Small intestine (tissue), 7 donors: ENCODE results near the gene ZFP28. TPM values are rescaled to one million over a fixed set of nuclear protein-coding genes. Genes with fewer than 3 reads are reported as not detected.

Experiments
- DNase-seq, 2 donors: peaks; one replicate each; pipeline versions ENCODE4 v3.0.0 to v3.0.0-alpha.2; 2013
- FAIRE-seq: peaks from 2 replicates; lab custom pipeline; 2012; peaks lifted over from hg19 to GRCh38; lab: Jason Lieb, UNC
- H3K27ac ChIP-seq, 3 donors: one replicate each; pipeline ENCODE4 v1.5.1; 2013; ENCODE audit warnings: low read length in 2 of 3, mild to moderate bottlenecking in 2 of 3, control low read depth in 1 of 3, inconsistent platforms in 1 of 3, low read depth in 1 of 3, moderate library complexity in 1 of 3
- H3K27me3 ChIP-seq, 3 donors: one replicate each; pipeline ENCODE4 v1.6.1; 2013; ENCODE audit warnings: low read length in 3 of 3, inconsistent platforms in 1 of 3; ENCODE audit not compliant: control insufficient read depth in 3 of 3, insufficient read depth in 3 of 3
- H3K36me3 ChIP-seq, 3 donors: one replicate each; pipeline ENCODE4 v1.6.1; 2013; ENCODE audit warnings: low read length in 3 of 3, inconsistent platforms in 1 of 3, low read depth in 1 of 3, mild to moderate bottlenecking in 1 of 3, moderate library complexity in 1 of 3; ENCODE audit not compliant: control insufficient read depth in 3 of 3, insufficient read depth in 2 of 3
- H3K4me1 ChIP-seq, 3 donors: one replicate each; pipeline ENCODE4 v1.6.1; 2013; ENCODE audit warnings: low read length in 2 of 3, inconsistent platforms in 1 of 3, low read depth in 1 of 3, mild to moderate bottlenecking in 1 of 3, moderate library complexity in 1 of 3; ENCODE audit not compliant: control insufficient read depth in 3 of 3, insufficient read depth in 2 of 3
- H3K4me3 ChIP-seq, 3 donors: one replicate each; pipeline ENCODE4 v1.5.1; 2013; ENCODE audit warnings: low read length in 3 of 3, control low read depth in 1 of 3, inconsistent platforms in 1 of 3, low read depth in 1 of 3, mild to moderate bottlenecking in 1 of 3, moderate library complexity in 1 of 3
- H3K9me3 ChIP-seq, 2 donors: one replicate each; pipeline ENCODE4 v1.6.1; 2013; ENCODE audit warnings: low read depth in 1 of 2, low read length in 1 of 2; ENCODE audit not compliant: control insufficient read depth in 2 of 2, insufficient read depth in 1 of 2
- WGBS, 3 donors: extraction: QIAGEN DNeasy Blood & Tissue Kit; methylation state at CpG; one replicate each; pipeline ENCODE4 v1.1.7; 2013; 5-methylcytosine and 5-hydroxymethylcytosine counted together
- polyA plus RNA-seq, 4 donors: library from polyadenylated mRNA; stranded (reverse) in 3 of 4; unstranded in 1 of 4; fragments of 200-250 nt in 3 of 4; fragments of 120-200 nt in 1 of 4; gene quantifications; one replicate each; pipeline versions ENCODE4 v1.2.1 to v1.2.3, GENCODE V29; 2013
- donor health status: healthy with polysubstance abuse.
- donor health status: control.
- donor health status: control.
- donor health status: Bipolar disorder and iron deficiency.
- donor health status: healthy.

The ZFP28 gene
- polyA plus RNA-seq, 4 donors: 0.22 to 6.1 (median 1.1) TPM

DNA sequence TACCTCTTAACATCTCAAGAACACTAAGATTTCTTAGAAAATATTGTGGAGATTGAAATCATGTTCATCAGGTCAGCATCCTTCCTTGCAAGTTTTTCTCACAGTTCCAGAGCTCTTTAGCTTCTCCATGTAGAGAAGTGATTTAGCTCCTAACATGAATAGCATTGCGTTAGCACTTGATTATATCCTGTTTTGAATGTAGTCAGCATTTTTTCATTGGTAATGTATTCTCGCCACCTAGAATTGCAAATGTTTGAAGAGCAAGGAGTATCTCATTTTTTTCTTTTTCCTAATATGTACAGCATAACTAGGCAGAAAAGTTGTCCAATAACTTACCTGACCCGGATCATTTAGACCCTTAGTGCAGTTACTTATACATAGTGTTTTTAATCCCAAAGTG lies 35.2 kb downstream of the ZFP28 start:
- Histone ChIP-seq H3K4me3 (no peak overlapping the region), H3K27me3 (no peaks in the 10 kb centered on the region), H3K36me3 (peaks cover 6 to 27% (median 22%) of the 10 kb centered on the region in 3 donors), H3K9me3 (peaks cover 5 to 59% of the 10 kb centered on the region in 2 donors), H3K4me1 (no peaks in the 10 kb centered on the region), H3K27ac (no peak overlapping the region)
- FAIRE-seq (no peak), DNase-seq (no peak)
- 94 to 99% (median 97%) methylated on average over 3 of the region's 3 CpGs for WGBS, 3 donors

DNA sequence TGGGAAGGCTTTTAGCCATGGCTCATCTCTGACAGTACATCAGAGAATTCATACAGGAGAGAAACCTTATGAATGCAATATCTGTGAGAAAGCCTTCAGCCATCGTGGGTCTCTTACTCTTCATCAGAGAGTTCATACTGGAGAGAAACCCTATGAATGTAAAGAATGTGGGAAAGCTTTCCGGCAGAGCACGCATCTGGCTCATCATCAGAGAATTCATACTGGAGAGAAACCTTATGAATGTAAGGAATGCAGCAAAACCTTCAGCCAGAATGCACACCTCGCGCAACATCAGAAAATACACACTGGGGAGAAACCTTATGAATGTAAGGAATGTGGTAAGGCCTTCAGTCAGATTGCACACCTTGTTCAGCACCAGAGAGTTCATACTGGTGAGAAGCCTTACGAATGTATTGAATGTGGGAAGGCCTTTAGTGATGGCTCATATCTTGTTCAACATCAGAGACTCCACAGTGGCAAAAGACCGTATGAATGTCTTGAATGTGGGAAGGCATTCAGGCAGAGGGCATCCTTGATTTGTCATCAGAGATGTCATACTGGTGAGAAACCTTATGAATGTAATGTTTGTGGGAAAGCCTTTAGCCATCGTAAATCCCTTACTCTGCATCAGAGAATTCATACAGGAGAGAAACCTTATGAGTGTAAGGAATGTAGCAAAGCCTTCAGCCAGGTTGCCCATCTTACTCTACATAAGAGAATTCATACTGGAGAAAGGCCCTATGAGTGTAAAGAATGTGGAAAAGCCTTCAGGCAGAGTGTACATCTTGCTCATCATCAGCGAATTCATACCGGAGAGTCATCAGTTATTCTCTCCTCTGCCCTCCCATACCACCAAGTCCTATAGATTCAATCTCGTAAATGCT lies 39.2 kb downstream of the ZFP28 start:
- 96% methylated on average over 11 of the region's 11 CpGs for WGBS, 3 donors
- no peaks in the 10 kb centered on the region for H3K4me1 ChIP-seq
- DNase-seq (no peak), FAIRE-seq (no peak)
- no peaks in the 10 kb centered on the region for H3K27me3 ChIP-seq
- peaks cover 0 to 11% (median 10%) of the 10 kb centered on the region in 3 donors for H3K36me3 ChIP-seq
- H3K9me3 ChIP-seq: peaks cover 7 to 48% of the 10 kb centered on the region in 2 donors
- H3K4me3 ChIP-seq: no peak overlapping the region
- no peak overlapping the region for H3K27ac ChIP-seq

DNA sequence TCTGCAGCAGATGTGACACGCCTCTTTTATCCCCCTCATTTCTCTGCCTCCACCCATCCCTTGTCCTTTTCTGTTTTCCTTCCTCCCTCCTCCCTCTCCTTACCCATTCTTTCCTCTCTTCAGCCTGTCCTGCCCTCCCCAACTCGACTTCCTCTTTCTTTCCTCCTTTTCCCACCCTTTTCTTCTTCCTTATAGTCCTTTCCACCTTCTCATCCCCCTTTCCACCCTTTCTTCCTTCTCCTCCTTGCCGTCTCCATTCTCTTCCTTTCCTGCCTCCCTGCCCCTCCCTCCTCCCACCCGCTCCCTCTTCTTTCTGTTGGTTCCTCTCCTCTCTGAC lies 55.7 kb downstream of the ZFP28 start:
- no peak overlapping the region for H3K4me3 ChIP-seq
- H3K27me3 ChIP-seq: no peaks in the 10 kb centered on the region
- 56 to 67% (median 61%) methylated on average over 4 of the region's 4 CpGs for WGBS, 3 donors
- peaks cover 2 to 23% of the 10 kb centered on the region in 2 donors for H3K9me3 ChIP-seq
- FAIRE-seq: no peak
- no peak overlapping the region for H3K27ac ChIP-seq
- H3K36me3 ChIP-seq: peaks cover 0 to 4% (median 0%) of the 10 kb centered on the region in 3 donors
- DNase-seq: no peak
- H3K4me1 ChIP-seq: peaks cover 0 to 4% (median 0%) of the 10 kb centered on the region in 3 donors

DNA sequence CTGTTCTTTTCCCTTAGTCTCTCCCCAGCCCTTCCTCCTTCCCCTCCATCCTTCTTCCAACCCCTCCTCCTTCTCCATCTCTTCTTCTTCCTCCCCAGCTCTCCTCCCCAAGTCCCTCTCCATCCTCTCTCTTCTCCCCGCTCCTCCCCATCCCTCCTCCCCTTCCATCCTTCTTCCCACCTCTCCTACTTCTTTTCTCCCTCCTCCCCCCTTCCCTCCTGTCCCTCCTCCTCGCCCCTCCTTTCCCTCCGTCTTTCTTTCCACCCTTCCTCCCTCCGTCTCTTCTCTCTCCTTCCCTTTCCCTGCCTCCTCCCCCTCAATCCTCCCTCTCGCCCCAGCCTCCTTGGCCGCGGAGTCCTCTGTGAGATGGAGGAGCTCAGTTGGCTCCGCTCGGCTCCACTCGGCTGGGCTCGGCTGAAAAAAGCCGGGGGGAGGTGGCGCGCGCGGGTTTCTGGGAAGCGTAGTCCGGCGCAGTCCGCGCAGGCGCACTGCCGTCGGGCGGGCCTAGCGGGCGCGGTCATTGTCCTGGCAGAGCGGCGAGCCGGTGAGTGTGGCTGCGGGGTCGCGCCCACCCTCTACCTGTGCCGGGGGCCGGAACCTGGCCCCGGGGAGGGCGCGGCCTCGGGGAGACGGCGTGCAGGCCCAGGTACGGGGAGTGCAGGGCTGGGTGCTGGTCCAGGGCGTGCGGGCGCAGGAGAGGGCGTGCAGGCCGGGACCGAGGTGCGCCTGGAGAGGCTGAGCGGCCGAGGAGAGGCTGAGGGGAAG lies 56.2 kb downstream of the ZFP28 start, which contains the start of gene ZNF71:
Gene ZNF71, plus strand, starts transcription at position 520 of the 765 bp plus-strand sequence. CDS start 6,257 bp downstream, outside the sequence.
- FAIRE-seq: no peak
- peak within 1 kb of the TSS in 1 of 3 donors; percentile 74 for H3K27ac ChIP-seq
- H3K9me3 ChIP-seq: peaks cover 2 to 17% of the 10 kb centered on the region in 2 donors

DNA sequence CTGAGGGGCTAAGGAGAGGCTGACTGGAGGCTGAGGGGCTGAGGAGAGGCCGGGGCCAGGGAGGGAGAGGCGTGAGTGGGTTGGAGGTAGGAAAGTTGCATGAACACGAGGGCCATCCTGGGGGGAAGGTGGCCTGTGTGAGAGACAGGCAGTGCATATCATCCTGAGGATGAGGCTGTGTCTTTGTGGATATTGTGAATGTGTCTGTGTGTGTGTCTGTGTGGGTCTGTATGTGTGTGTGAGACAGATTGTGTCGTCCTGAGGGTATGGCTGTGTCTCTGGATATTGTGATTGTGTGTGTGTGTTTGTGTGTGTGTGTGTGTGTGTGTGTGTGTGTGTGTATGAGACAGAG lies 56.8 kb downstream of the ZFP28 start:
- H3K4me1 ChIP-seq: peaks cover 0 to 4% (median 0%) of the 10 kb centered on the region in 3 donors
- DNase-seq (no peak), FAIRE-seq (no peak)
- peaks cover 0 to 4% (median 0%) of the 10 kb centered on the region in 3 donors for H3K36me3 ChIP-seq
- H3K27ac ChIP-seq: peak overlapping the region in 1 of 3 donors; percentile 15
- H3K9me3 ChIP-seq: peaks cover 0 to 13% of the 10 kb centered on the region in 2 donors
- WGBS, 3 donors: 0% methylated on average over 4 of the region's 4 CpGs
- peak overlapping the region; percentile 65 to 91 (median 80) for H3K4me3 ChIP-seq
- no peaks in the 10 kb centered on the region for H3K27me3 ChIP-seq

More for the DNA sequence above, 56.2 kb downstream of the ZFP28 start, which contains the start of gene ZNF71:
- Histone ChIP-seq H3K4me1 (peaks cover 0 to 4% (median 0%) of the 10 kb centered on the region in 3 donors), H3K36me3 (peaks cover 0 to 4% (median 0%) of the 10 kb centered on the region in 3 donors), H3K27me3 (no peaks in the 10 kb centered on the region), H3K4me3 (peak within 1 kb of the TSS; percentile 65 to 91 (median 80))
- WGBS, 3 donors: 1 to 2% (median 1%) methylated on average over 52 of the region's 52 CpGs
- DNase-seq: peak; percentile 78 to 95

DNA sequence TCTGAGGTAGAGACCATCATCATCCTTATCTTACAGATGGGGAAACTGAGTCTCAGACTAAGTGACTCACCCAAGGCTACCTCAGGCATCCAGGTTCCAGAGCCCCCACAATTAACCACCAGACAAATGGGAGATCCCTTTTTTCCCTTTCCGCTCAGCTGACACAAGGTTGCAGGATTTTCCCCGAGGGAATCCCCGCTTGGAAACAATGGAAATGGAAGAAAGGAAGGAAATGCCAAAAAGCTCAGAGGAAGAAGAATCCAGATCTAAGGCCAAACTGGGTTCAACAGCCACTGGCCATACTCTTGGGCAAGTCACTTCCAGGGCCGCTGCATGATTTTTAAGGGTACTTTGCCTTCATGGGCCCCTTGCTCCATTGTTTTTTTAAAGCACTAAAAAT lies 57.9 kb downstream of the ZFP28 start:
- Histone ChIP-seq H3K4me1 (peaks cover 0 to 4% (median 0%) of the 10 kb centered on the region in 3 donors), H3K9me3 (peaks cover 6 to 23% of the 10 kb centered on the region in 2 donors), H3K27ac (no peak overlapping the region), H3K36me3 (peaks cover 0 to 11% (median 4%) of the 10 kb centered on the region in 3 donors), H3K27me3 (no peaks in the 10 kb centered on the region), H3K4me3 (no peak overlapping the region)
- FAIRE-seq (no peak), DNase-seq (no peak)
- WGBS, 3 donors: 71 to 85% (median 76%) methylated on average over 4 of the region's 4 CpGs

DNA sequence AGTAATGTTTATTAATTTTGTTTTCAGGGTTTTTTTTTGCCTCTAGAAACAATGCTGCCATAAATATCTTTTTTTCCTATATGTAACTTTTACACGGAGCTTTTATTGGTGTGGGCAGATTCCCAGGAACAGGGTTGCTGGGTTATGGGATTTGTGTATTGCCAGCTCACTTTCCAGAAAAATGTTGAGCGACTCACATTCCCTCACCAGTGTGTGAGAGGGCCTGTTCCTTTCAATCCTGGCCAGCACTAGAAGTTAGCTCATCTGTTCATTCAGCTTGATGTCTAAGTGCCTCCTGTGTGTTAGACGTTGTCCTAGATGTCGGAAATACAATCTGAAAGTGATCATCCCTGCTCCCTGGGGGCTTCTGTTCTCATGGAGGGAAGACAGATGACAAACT lies 58.9 kb downstream of the ZFP28 start:
- Histone ChIP-seq H3K9me3 (peaks cover 7 to 26% of the 10 kb centered on the region in 2 donors), H3K4me3 (no peak overlapping the region), H3K27me3 (no peaks in the 10 kb centered on the region), H3K4me1 (peaks cover 0 to 4% (median 0%) of the 10 kb centered on the region in 3 donors), H3K36me3 (peaks cover 2 to 11% (median 5%) of the 10 kb centered on the region in 3 donors), H3K27ac (no peak overlapping the region)
- 93 to 95% (median 95%) methylated on average over 4 of the region's 4 CpGs for whole genome bisulfite sequencing, 3 donors
- no peak for FAIRE-seq
- DNase-seq: no peak

DNA sequence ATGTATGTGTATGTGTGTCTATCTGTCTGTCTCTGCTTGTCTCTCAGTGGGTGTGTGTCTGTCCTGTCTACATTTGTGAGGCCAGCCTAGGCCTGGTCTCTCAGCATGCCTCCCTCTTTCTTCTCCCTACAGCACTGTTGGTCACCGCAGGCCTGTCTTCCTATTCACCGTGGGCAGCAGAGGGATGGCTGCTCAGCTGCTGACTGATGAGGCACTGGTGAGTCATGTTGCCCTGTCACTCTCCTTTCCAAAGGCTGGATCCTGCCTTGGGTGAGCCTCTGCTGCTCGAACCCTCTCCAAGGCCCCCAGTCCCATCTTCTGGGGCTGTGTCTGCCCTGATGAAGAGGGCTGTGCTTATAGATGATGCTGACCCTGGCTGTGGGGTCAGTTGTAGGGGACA lies 62.6 kb downstream of the ZFP28 start:
- Histone ChIP-seq H3K27ac (no peak overlapping the region), H3K4me3 (no peak overlapping the region), H3K4me1 (no peaks in the 10 kb centered on the region), H3K9me3 (peaks cover 11 to 52% of the 10 kb centered on the region in 2 donors), H3K36me3 (peaks cover 2 to 17% (median 8%) of the 10 kb centered on the region in 3 donors), H3K27me3 (no peaks in the 10 kb centered on the region)
- DNase-seq (no peak), FAIRE-seq (no peak)
- WGBS, 3 donors: 95 to 96% (median 96%) methylated on average over 3 of the region's 3 CpGs
